OCI-LY3 (cell line): ENCODE results near the gene IL21R.

ENCODE experiments used
- CTCF ChIP-seq: fragments of 200-600, 300-600 bp; sonication (generic); IDR thresholded peaks from 2 replicates; pipeline ENCODE4 v1.5.1; 2014; ENCODE audit warnings: antibody characterized with exemption, low read length, low read depth
- EZH2phosphoT487 ChIP-seq: fragments of 200-600 bp; shearing (Covaris generic); IDR thresholded peaks from 2 replicates; pipeline ENCODE4 v1.6.1; 2018; ENCODE audit warnings: antibody characterized with exemption, mixed run types, low read depth

- TF ChIP-seq CTCF, result no peak
- no peak for TF ChIP-seq EZH2phosphoT487
Measured at GRCh38 chr16:27417047-27417671, 15.2 kb downstream of the IL21R start.
